ENCODE data around the gene LARGE1.

LARGE1 gene

DNA sequence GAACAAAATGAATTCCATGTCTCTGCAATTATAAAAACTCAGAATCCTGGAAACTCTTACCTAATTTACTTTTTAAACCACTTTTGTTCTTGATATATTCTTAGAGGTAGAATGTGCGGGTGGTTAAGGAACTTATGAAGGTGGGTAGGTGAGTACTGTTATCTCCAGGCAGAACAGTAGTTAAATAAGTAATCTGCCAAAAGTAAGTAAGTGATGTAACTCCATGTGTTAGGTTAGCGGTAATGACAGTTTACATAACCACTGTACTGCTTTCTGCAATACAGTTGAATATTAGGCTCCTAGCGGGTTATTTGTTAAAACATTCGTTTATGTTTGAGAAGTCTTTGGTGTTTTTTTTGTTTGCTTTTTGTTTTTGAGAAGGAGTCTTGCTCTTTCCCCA, 7.1 kb downstream of the LARGE1 start:
- no peak for DNase-seq

DNA sequence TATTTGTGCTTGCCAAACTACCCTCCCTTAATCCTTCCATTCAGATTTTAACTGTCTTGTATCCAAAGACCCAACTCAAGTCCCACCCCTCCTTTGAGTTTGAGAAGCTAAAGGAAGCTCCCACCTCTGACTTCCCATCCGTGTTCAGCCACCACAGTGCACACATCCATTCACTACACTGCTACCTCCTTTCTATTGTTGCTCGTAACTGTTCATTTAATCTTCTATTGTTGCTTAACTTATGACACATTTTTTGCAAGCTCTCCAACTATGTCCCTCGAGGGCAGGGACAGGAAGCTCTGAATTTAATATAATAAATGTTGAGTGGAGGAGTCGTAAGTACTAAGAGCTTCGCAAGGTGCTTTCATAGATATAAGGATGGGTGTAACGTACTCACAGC, 10.4 kb downstream of the LARGE1 start:
- no peak for DNase-seq

DNA sequence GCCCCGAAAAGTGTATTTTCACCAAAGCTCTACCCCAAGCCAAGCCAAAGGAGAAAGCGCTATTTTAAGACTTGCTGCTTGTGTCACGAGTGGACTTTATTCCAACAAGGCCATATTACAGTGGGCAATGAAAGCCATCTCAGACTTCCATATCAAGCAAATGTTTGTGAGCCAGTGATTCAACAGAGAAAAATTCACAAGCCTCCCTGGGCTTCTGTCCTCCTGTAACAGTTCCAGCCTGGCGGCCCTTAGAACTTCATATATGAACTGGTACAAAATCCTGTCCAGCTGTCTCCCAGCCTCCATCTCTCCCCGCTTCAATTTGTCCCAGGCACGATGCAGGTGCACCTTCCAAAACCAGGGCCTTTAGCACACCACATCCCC, 11.2 kb downstream of the LARGE1 start:
- no peak for DNase-seq

DNA sequence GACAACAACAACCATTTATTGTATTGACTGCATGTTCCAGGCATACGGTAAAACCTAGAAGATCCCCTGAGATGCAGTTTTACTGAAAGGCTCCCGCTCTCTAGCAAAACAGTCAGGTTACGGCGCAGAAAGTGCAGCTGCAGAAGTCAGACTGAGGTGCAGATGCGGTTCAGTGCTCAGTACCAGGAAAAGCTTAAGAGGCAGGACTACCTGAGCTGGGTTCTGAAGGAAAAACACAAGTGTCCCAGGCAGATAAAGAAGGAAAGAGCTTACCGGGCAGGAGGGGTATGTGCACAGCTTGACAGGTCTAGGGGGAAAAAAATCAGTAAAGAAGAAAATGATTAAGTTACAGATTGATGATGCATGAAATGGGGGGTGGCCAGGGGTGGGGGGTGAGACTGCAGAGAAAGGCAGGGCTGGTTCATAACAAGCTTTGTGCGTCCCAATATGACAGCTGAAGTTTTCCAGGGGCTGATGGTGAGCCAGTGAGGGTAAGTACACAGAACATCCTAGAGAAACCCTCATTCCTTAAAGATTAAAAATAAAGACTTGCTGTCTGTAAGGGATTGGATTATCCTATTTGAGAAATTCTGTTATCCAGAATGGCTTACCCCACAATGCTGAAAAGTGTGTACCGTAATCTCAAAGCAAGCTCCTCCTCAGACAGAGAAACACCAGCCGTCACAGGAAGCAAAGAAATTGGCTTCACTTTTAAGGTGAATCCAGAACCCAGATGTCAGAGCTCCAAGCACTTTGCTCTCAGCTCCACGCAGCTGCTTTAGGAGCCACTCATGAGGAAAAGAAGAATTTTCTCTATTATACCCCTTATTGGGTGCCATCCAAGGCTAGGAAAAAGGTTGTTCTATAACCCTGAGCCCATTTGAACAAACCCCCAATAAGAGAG, 11.9 kb downstream of the LARGE1 start:
- DNase-seq, result no peak

DNA sequence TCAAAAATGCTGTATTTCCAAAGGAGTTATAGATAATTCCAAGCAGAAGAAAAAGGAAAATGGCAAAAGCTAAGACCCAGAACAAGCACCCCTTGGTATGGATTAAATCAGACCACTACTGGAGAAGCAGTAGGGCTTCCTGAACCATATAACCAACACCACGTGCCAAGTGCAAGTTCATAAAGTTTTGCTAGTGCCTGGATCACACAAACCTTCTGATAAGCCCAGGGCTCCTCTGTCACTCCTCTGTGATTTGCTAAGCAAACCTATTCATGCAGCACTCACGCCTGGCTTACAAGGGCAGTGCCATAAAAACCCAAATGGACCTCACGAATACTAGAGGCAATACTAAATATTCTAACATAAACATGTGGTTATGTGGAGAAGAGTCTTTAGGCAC, 13.3 kb downstream of the LARGE1 start:
- DNase-seq, result no peak

DNA sequence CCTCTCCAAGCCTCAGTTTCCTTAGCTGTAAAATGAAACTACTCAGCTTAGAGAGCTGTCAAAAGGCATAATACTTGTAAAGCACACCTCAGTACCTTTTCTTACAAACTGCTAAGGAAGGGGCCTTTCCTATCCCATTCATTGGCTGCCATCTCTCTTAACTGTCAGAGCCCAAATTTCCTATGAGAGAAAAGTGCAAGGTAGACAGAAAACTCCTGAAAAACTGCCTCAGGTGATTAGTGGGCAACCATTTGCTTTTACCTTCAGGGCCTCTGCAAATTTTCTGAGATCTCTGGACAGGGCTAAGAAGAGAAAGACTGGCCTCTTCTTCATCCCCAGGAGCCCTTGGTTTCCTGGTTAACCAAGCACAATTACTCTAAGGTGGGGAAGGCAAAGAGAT, 13.8 kb downstream of the LARGE1 start:
- DNase-seq, result no peak

DNA sequence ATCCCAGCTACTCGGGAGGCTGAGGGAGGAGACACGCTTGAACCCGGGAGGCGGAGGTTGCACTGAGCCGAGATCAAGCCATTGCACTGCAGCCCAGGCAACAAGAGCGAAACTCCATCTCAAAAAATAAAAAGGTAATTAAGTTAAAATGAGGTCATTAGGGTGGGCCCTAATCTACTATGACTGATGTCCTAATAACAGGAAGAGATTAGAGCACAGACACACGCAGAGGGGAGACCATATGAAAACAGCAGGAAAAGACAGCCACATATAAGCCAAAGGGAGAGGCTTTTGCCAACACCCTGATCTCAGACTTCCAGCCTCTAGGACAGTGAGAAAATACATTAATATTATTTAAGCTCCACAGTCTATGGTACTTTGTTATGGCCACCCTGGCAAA, 17.3 kb downstream of the LARGE1 start:
- no peak for DNase-seq

DNA sequence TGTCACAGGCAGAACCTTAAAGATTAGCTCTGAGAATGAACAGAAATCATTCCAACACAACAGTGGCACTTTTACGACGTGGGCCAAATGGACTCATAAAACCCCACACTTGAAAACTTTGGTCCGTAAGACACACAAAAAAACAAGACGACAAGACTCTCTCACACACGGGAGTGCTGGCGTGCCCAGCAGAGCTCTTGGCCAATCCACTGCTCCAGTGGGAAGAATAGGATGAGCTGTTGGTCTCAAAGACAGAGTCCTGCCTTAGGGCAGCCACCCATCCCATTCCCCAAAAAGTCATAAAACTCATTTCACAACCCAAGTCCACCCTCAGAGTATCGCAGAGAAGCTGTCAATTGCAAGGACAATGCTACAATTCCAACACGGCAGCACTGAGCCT, 18.2 kb downstream of the LARGE1 start:
- DNase-seq, result no peak

DNA sequence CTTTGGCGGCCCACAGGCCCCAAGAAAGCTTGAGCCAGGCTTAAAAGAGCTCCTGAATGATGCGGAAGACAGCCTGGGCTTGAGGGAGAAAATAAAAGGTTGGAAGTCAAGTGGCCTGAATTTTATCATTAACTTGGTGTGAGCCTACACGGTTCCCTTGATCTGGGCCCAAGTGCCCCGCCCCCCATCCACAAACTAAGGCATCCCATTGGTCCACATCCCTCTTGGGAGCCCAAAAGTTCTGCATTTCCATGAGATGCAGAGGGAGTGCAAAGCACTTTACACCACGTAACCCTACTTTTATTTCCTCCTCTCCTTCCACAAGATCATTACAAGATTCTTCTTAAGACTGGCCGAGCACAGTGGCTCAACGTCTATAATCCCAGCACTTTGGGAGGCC, 22.2 kb downstream of the LARGE1 start:
- DNase-seq, result no peak

DNA sequence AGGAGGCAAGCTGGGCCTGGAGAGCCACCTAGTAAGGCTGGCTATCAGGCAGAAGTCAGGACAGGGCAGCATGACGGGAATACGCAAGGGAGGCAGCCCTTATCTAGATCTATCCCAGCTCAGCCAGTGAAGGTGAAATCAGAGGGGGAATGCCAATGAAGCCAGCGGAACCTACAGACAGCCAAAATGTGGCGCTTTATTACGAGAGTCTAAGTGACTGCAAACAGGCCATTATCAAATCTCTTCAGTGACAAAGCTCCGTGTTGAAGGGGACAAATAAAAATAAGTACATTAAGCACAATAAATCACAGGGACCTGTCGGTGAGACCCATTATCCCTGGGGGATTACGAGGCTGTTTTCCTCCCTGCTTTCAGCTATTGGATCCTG, 22.8 kb downstream of the LARGE1 start:
- DNase-seq, result no peak

DNA sequence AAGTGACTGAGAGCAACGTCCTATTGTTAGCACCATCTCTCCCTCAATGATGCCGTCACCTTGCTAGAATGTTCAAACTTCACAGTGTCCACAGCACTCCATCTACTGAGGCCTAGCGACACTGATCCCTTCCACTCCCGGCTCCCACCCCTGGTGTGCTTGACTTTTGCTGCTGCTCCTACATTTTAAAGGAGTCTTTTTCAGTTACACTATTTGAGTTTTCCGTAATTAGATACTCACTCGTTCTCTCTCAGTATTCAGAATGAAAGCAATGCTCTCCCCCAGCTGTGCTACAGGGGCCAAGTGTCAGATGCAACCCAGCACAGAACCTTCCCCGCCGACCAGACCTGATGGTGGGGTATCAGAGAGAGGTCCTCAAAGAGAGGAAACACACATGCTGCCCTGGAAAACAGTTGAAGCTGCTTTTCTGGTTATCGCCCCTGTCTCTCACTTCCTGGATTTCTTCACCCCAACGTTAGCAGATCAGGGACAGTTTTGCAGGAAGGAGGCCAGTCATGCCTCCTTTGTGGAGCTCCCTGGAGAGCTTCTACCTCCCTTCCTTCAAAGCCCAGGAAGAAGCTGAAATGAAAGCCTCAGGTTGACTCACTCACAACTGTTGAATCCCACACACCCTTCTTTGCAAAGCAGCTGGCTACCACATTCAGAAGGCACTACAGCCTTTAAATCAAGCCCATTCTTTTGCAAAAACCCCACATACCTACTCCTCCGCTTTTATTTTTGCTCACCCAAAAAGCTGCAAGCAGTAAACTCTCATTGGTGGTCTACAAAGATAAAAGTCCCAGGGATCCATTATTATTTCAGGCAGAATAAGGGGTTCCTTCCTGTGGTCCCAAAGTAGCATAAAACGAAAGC, 23.5 kb downstream of the LARGE1 start:
- no peak for DNase-seq

DNA sequence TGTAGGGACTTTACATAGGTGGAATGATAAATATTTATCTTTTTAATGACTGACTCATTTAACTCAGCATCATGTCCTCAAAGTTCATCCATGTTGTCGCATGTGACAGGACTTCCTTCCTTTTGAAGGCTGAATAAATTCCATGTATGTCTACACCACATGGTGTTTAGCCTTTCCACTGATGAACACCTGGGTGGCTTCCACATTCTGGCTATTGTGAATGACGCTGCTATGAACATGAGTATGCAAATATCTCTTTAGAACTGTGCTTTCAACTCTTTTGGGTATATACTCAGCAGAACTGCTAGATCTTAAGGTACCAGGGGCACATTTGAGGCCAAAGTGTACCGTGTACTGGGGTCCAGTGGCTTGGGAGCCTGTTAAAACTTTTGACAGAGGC, 24.1 kb downstream of the LARGE1 start:
- DNase-seq, result no peak

DNA sequence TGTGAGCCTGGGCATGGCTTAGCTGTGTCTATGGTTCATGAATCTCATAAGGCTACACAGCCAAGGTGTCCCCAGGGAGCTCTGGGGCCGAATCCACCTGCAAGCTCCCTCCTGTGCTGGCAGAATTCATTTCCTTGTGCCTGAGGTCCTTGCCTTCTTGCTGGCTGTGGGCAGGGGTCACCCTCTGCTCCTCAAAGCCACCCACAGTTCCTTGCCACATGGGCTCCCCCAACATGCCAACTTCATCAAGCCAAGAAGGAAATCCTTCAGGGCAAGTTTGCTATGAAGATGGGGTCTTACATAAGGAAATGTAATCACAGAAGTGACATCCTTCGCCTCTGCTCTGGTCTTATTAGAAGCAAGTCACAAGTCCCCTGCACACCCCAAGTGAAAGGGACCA, 24.8 kb downstream of the LARGE1 start:
- DNase-seq, result no peak

DNA sequence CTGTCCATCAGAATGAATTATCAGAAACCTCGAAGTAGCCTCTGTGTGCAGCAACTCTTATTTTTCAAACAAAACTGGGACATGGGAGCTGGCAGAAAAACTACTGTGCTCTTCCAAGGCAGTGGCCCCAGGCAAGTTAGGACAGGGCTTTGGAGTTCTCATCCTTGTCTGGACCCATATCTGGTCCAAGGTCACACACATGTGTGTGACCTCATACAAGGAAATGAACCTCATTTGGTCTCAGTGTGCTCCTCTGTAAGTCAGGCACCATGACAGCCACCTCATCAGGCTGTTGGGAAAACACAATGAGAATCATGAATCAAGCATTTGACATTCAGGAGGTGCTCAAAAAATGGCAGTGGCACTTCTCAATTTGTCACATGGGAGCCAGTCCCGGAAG, 25.8 kb downstream of the LARGE1 start:
- no peak for DNase-seq

DNA sequence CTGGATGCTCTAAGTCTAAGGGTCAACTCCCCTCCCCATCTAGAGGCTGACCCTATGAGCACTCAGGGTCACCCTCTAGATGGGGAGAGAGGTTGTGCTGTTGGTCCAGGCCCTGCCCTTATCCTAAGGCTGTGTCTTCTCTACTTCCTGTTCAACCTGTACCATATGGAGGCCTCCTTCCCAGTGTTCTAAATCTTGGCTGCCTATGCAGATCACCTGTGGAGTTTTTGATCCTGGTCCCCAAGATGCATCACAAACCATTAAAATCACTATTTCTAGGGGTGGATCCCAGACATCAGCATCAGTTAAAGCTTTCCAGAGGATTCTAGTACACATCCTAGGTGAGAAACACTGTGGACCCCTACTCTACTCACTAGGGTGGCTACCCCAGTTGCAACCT, 26.2 kb downstream of the LARGE1 start:
- DNase-seq, result no peak

DNA sequence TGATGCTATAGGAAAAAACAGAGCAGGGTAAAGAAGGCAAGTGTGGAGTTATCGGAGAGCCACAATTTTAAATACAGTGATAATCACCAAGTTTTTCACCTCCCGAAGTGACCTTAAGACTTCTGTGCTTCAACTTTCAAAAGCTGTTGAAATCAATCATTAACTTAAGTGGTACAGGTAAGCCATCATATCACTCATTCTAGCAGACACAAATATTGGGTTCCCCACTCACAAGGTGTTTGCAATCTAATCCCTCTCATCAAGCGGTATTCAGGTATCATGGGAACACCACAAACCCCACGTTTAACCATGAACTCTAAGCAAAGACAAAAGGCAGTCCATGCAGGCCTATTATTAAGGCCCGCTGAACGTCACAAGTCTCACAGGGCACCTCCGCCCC, 26.8 kb downstream of the LARGE1 start:
- DNase-seq, result no peak

DNA sequence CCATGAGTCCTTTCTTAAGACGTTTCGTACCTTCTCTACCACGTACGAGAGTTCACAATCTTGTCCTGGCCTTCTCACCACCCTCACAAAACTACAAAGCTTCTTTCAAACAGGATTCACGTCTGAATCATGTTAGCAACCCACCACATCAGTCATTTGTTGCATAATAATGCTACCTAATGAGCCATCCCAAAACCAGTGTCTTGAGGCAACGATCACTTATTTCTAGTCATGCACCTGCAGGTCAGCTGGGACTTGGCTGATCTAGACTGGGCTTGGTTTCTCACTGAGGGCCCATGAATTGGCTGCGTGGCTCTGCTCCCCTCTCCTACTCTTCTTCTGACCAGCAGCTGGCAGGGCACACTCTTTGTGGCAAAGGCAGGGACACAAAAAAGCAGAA, 28.3 kb downstream of the LARGE1 start:
- no peak for DNase-seq

DNA sequence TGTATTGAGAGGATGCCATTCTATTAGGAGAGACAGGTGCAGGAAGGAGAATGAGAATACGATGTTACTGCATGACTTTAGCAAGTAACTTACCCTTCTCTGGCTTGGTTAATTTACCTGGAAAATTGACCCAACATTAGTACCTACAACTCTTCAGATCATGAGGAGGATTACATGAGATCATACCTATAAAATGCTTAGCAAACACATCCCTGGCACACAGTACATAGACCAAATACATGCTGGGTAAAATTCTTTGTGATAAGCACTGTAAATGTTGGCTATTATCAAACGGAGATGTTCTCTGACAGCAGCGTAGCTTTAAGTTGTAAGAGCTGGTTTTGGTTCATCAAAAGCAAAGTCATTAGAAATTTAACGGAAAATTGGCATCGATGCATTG, 28.8 kb downstream of the LARGE1 start:
- no peak for DNase-seq

DNA sequence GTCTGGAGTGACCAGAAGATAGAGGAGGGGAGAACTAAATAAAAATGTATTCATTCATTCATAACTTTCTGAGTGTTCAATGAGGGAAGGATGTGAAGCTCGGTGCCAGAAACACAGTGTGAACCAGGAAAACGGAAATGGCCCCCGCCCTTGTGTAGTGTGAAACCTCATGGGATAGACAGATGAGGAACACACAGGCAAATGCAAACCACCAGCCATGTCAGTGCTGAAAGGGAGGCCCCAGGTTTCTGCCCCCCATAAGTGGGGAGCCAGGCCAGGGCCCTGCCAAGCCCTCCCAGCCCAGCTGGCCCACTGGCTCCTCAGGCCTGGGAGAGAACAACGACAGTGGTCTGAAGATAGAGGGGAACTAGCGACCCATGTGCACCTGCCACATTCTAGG, 30.5 kb downstream of the LARGE1 start:
- no peak for DNase-seq

DNA sequence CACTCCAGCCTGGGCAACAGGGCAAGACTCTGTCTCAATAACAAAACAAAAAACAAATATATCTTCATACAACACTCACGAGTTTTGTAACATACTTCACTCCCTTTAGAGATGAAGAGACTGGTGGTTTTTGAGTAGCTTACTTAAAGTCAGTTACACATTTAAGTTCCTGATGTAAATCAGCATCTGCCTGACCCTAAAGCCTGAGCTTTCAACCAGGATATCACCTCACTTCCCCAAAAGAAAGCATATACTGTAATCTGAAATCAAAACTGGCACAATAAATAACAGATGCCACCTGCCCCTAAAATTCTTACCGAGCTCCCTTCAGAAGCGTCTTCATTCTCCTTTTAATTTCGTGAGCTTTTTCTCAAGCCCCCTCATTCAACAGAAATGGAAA, 31.5 kb downstream of the LARGE1 start:
- DNase-seq, result no peak

DNA sequence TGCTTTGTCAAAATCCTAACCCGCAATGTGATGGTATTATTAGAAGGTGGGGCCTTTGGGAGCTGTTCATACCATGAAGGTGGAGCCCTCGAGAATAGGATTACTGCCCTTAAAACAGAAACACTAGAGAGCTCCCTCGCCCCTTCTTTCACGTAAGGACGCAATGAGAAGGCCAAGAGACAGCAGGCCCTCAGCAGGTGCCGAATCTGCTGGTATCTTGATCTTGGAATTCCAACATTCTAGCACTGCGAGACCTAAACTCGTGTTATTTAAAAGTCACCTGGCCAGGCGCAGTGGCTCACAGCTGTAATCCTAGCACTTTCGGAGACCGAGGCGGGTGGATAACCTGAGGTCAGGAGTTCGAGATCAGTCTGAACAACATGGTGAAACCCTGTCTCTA, 33.1 kb downstream of the LARGE1 start:
- DNase-seq, result no peak

DNA sequence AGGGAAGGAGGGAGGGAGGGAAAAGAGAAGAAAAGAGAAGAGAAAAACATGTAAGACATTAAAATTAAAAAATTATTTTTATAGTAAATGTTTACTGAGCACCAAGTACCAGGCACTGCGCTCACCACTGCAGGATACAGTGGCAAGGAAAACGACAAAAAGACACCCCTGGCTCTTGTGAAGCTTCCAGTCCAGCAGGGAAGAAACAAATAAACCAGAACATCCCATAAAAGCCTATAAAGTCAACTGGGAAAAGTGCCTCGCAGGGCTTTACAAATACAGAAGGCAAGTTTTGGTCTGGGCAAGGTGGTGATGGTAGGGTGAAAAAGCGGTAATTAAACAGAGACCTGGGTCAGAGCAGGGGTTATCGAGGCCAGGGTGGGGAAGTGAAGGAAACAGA, 33.6 kb downstream of the LARGE1 start:
- no peak for DNase-seq

DNA sequence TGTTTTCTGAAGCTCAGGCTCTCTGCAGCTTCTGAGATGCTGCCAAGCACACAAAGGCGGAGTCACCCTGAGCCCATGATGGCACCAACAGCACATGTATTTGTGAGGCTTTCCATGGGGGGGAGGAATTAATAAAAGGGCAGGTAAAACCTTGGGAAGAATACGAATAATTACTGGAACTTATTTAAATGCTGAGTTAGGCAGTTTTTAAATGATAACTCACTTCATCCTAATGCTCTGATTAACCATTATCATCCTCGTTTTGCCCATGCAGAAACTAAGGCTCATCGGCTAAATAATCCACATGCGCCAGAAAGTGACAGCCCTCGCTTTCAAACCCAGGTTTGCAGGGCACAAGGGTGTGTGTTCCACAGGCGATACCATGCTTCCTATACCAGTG, 35.4 kb downstream of the LARGE1 start:
- no peak for DNase-seq

Measured in activated CD4-positive, alpha-beta T cell treated with anti-CD3 and anti-CD28 coated beads, Interleukin-2, amount 50 U/mL, for 1 hour (primary cell).